C4-2B (cell line): ENCODE measurements around the gene GARS1.

Experiments
- CTCF ChIP-seq: fragments of 450-650 bp; conservative IDR thresholded peaks from 2 replicates; pipeline ENCODE4 v1.5.1; 2017; ENCODE audit warnings: mild to moderate bottlenecking
- ZFX ChIP-seq: fragments of 450-650 bp; IDR thresholded peaks from 2 replicates; pipeline ENCODE4 v1.6.1; 2017

GRCh38 chr7:30548845-30549244 is 45.8 kb upstream of the GARS1 start:
- TF ChIP-seq CTCF (peak; percentile 91), ZFX (no peak)
